Ascending aorta (tissue), 2 donors: ENCODE data around the gene PAX8. TPM values are rescaled to one million over a fixed set of nuclear protein-coding genes. Genes with fewer than 3 reads are reported as not detected.

Source experiments
- DNase-seq, 2 donors: peaks; one replicate each; pipeline ENCODE4 v3.0.0-alpha.2; 2019; ENCODE audit warnings: low spot score in 2 of 2
- H3K27ac ChIP-seq, 2 donors: fragments of 200-600 bp; sonication (generic); one replicate each; pipeline ENCODE4 v1.5.1; 2016 to 2017; ENCODE audit warnings: mild to moderate bottlenecking in 1 of 2
- H3K27me3 ChIP-seq: fragments of 200-600 bp; sonication (generic); one replicate; pipeline ENCODE4 v1.5.1; 2017
- H3K36me3 ChIP-seq, 2 donors: fragments of 200-600 bp; sonication (generic); one replicate each; pipeline ENCODE4 v1.5.1; 2016
- H3K4me1 ChIP-seq, 2 donors: fragments of 200-600 bp; sonication (generic); one replicate each; pipeline ENCODE4 v1.5.1; 2016 to 2017; ENCODE audit warnings: mild to moderate bottlenecking in 1 of 2
- H3K4me3 ChIP-seq, 2 donors: fragments of 200-600 bp; sonication (generic); one replicate each; pipeline ENCODE4 v1.5.1; 2016 to 2017; ENCODE audit warnings: mild to moderate bottlenecking in 1 of 2
- H3K9me3 ChIP-seq, 2 donors: fragments of 200-600 bp; sonication (generic); one replicate each; pipeline ENCODE4 v1.5.1; 2016
- CTCF ChIP-seq, 3 experiments: fragments of 200-600 bp in 2 of 3; fragments of 450-650 bp in 1 of 3; sonication (generic) in 2 of 3; IDR thresholded peaks; one replicate each; pipeline ENCODE4 v1.5.1; 2016 to 2019; ENCODE audit warnings: antibody characterized with exemption in 3 of 3, mild to moderate bottlenecking in 1 of 3, moderate library complexity in 1 of 3
- intact Hi-C: fragments of 100-400 bp; cut with DNase I; formaldehyde crosslinking; loops from one replicate; pipeline ENCODE4 v1.15.1; 2023
- total RNA-seq: library from RNA; depleted of rRNA; stranded (reverse); fragments of >200 nt; gene quantifications from one replicate; pipeline ENCODE4 v1.1.0, GENCODE V29; 2016

Gene PAX8
- total RNA-seq, 1 donor from 2014 or later = 0.11 TPM

DNA sequence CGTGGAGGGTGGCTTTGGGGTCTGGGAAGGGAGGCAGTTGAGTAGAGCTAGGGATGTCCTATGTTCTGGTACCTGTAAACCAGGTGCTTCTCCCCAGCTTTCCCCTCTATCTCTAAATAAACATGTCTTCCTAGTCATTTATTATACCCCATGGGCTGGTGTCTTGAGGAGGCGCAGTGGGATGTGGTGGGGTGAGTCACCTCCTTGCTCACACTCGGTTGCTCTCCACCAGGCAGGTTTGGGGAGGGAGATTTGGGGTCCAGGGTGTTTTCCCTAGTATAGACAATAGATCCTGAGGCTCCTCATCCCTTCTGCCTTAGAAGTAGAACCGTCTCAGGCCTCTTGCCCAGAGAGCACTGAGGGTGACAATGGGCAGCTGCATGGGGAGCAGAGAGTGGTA, 99.8 kb downstream of the PAX8 start:
- no peak overlapping the region for H3K27ac ChIP-seq
- H3K4me3 ChIP-seq = no peak overlapping the region
- no peak for DNase-seq
- no peaks in the 10 kb centered on the region for H3K27me3 ChIP-seq
- intact Hi-C loops = no loop called here
- H3K4me1 ChIP-seq = no peaks in the 10 kb centered on the region
- H3K9me3 ChIP-seq = no peaks in the 10 kb centered on the region
- no peak for TF ChIP-seq CTCF (IDR thresholded peaks at IDR 0.05)
- no peaks in the 10 kb centered on the region for H3K36me3 ChIP-seq

DNA sequence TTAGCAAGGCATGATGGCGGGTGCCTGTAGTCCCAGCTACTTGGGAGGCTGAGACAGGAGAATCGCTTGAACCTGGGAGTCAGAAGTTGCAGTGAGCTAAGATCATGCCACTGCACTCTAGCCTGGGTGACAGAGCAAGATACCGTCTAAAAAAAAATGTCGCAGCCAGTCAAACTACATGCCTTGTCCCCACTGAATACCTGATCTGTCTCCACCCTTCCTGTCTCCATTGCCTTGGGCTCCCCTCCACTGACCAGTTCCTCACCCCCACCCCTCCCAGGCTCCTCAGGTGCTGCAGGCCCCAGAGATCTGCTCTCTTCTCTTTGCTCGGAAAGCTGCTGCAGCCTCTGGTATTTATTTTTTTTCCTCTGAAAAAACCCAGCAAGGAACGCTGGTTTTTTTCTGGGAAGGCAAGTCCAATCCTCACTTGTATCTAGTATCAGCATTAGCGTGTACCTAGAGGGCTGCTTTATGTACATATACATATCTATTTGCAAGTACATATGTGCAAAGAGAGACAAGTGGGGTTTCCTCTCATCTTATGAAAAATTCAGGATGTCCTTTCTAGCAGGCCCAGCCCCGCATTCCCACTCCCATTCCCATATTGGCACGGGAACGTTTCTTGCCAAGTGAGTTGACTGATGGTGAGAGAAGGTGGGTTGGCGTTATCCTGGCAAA, 100.5 kb downstream of the PAX8 start:
- intact Hi-C loops = no loop called here
- TF ChIP-seq CTCF (IDR thresholded peaks at IDR 0.05) = no peak

GRCh38 chr2:113176696-113177355, 101.9 kb downstream of the PAX8 start:
- H3K27ac ChIP-seq = no peak overlapping the region
- no peaks in the 10 kb centered on the region for H3K27me3 ChIP-seq
- intact Hi-C loops = no loop called here
- no peak for DNase-seq
- TF ChIP-seq CTCF (IDR thresholded peaks at IDR 0.05) = no peak
- H3K4me3 ChIP-seq = no peak overlapping the region
- no peaks in the 10 kb centered on the region for H3K9me3 ChIP-seq
- H3K36me3 ChIP-seq = no peaks in the 10 kb centered on the region
- H3K4me1 ChIP-seq = no peaks in the 10 kb centered on the region

More for the DNA sequence above, 100.5 kb downstream of the PAX8 start:
- H3K9me3 ChIP-seq = no peaks in the 10 kb centered on the region
- H3K27me3 ChIP-seq = no peaks in the 10 kb centered on the region
- H3K4me3 ChIP-seq = no peak overlapping the region
- no peaks in the 10 kb centered on the region for H3K4me1 ChIP-seq
- no peak overlapping the region for H3K27ac ChIP-seq
- H3K36me3 ChIP-seq = no peaks in the 10 kb centered on the region
- no peak for DNase-seq

DNA sequence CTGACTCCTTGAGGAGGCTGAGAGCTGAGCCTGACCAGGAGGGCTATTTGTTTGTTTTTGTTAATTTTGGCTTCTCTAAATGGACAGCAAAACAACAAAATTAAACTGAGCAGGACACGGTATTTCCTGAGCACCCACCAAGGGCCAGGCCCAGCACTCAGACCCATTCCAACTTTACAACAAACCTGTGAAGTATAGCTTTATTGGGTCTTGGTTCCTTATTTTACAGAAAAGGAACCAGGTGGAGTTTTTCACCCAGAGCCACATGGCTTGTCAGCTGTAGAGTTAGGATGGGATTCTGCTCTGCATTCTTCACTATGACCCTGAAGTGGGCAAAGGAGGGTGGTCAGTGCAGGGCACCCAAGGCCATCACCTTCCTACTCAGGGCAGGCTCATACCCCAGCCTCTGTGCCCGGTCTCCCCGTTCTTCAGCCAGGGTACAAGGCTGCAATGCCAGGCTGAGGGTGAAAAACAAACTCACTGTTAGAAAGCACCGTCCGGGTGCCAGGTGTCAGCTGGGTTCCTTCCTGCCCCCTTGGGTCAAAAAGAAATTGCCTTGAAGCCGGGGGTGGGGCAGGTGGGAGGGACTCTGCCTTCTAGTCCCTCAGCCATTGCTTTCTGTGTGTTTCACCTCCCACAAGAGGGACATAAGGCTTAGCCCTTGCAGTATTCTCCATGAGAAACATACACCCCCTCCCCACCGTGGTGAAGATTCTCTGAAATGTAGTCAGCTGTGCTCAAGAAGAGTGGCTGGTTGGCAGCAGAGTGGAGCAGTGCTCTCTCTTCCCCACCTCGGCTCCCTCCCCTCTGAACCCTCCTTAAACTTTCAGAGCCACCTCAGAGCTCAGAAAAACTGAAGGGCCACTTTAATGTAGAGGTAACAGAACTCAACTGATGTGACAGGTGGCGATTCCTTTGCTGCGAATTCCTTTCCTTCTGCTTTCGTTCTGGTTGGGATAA, 102.7 kb downstream of the PAX8 start:
- Histone ChIP-seq H3K4me1 (no peaks in the 10 kb centered on the region), H3K9me3 (no peaks in the 10 kb centered on the region), H3K27me3 (no peaks in the 10 kb centered on the region), H3K27ac (no peak overlapping the region), H3K4me3 (peak overlapping the region in 1 of 2 donors; percentile 19), H3K36me3 (no peaks in the 10 kb centered on the region)
- intact Hi-C loops = no loop called here
- TF ChIP-seq CTCF (IDR thresholded peaks at IDR 0.05) = no peak
- DNase-seq = no peak

- H3K4me1 ChIP-seq = no peaks in the 10 kb centered on the region
- DNase-seq = no peak
- H3K4me3 ChIP-seq = peak overlapping the region in 1 of 2 donors; percentile 44
- no peaks in the 10 kb centered on the region for H3K27me3 ChIP-seq
- H3K36me3 ChIP-seq = no peaks in the 10 kb centered on the region
- intact Hi-C loops = no loop called here
- H3K27ac ChIP-seq = no peak overlapping the region
- no peaks in the 10 kb centered on the region for H3K9me3 ChIP-seq
- no peak for TF ChIP-seq CTCF (IDR thresholded peaks at IDR 0.05)
Observed at GRCh38 chr2:113175042-113175628, 103.6 kb downstream of the PAX8 start.
